Left ventricle myocardium superior (tissue), 1 donor: ENCODE data around the gene NLGN1. TPM values are rescaled to one million over a fixed set of nuclear protein-coding genes. Genes with fewer than 3 reads are reported as not detected.
"Not testable (repeated sequence)": the region's sequence is repeated elsewhere in the genome, so short reads cannot be mapped to it uniquely, and the experiment has no call there.

Experiments
- ATAC-seq: fragments of 200-7000 bp; cut with Tn5 transposase; one replicate; pipeline ENCODE4 v1.9.1; 2020; ENCODE audit warnings: mild to moderate bottlenecking, moderate library complexity
- DNase-seq: peaks from one replicate; pipeline ENCODE4 v3.0.0-alpha.2; 2020
- intact Hi-C: fragments of 100-400 bp; cut with micrococcal nuclease; formaldehyde crosslinking; loops from one replicate; pipeline ENCODE4 v1.11.0; 2022
- long read RNA-seq: library from polyadenylated mRNA; unstranded; transcript quantifications from one replicate; pipeline ENCODE4 v2.0.0, GENCODE V29; 2021
- total RNA-seq: library from RNA; stranded (reverse); fragmentation: NEBNext Ultra II Directional; extraction: Animal tissue kit (Norgen Biotek cat#: 25700); gene quantifications from one replicate; pipeline ENCODE4 v1.2.1, GENCODE V29; 2021
- donor health status: DM: no; HTN: yes; CAD: no; lungs with severe emphysema.

The NLGN1 gene
- total RNA-seq, result 10.5 TPM
- long read RNA-seq, partial matches to known transcripts, result 0 of 5 reads
- long read RNA-seq, other reads (novel, unspliced or antisense), result 5 of 5 reads

DNA sequence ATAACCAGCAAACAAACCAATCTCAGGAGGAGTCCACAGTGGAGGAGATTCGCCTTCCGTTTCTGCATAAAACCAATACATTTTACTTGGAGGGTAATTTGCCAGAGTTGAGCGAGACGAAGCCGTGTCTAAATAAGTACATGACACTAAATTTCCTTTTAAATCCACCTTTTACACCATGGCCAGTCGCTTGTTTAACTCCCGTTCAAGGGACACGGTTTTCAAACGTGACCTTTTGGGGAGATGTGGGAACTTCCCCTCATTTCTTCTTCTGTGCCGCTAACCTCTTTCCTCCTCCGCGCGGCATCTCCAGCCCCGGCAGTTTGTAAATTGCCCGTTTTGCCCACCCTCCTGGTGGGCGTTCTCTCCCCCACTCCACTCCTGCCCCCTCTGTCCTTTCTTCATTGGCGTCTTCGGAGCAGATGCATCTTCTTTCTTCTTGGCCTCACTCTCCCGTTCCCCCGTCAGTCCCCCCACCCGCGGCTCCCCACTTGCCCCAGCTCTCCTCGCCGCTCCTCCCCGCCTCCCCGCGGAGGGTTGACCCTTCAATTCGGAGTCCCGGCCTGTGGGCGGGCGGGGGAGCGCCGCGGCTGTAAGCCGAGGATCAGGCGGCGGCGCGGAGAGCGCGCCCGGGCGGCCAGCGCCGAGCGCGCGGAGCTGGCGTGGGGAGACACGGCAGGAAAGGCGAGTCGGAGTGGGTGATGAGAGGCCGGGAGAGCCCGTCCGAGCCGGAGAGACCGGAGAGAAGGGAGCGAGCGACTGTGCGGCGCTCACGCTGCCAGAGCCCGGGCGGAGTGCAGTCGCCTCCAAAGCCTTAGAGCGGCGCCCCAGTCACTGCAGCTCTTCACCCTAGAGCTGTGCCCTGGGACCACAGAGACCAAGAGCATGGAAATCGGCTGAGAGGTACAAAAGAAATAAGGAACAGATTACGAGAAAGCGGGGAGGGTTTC lies at the start of gene NLGN1:
NLGN1 (plus strand) TSS at position 584 of the 950 bp plus-strand sequence.
- ATAC-seq (peak; percentile 74), DNase-seq (peak; percentile 85)
- intact Hi-C loops, result loop anchor here (10.0 kb wide), 1 partner anchor 583 kb away; no protein-coding TSS in a partner anchor

DNA sequence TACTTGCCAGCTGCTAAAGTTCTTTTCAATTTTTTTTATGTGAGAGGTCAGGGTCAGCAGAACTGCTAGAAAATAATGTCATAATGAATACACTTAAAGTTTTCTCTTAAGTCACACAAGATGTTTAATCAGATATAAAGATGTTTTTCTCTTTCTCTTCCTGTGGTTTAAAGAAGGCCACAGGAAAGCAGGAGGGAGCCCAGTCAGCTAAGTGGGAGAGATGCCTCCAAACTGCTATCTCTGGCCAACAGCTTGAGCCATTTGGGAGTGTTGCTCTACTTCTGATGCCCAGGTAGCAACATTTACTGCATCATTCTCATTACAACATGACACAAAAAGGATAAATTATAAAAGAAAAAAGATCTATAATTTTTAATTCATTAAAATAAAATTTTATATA lies 45.7 kb upstream of the NLGN1 start:
- DNase-seq, result no peak
- intact Hi-C loops, result no loop called here
- no peak for ATAC-seq

DNA sequence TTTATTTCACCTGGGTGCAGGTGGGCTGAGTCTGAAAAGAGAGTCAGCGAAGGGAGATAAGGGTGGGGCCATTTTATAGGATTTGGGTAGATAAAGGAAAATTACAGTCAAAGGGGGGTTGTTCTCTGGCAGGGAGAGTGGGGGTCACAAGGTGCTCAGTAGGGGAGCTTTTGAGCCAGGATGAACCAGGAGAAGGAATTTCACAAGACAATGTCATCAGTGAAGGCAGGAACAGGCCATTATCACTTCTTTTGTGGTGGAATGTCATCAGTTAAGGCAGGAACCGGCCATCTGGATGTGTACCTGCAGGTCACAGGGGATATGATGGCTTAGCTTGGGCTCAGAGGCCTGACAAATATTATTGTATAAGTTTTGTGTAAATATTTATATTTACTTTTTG lies 44.4 kb upstream of the NLGN1 start:
- DNase-seq, intact Hi-C loops, ATAC-seq: not testable (repeated sequence)

DNA sequence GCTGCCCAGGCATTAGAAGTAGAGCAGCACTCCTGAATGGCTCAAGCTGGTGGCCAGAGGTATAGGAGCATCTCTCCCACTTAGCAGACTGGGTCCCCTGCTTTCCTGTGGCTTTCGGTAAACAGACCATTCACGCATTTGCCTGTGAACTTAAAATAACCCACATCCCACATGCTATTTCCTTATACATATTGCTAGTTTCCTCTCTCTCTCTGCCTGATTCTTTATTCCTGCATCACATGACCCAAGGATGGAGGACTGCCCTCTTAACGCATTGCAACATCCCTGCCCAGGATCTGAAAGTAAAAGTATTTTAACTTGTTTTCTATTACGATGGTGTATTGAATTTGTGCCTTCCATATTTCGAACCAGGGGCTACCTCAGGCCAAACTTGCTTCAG lies 43.4 kb upstream of the NLGN1 start:
- DNase-seq, result no peak
- intact Hi-C loops, result no loop called here
- no peak for ATAC-seq

DNA sequence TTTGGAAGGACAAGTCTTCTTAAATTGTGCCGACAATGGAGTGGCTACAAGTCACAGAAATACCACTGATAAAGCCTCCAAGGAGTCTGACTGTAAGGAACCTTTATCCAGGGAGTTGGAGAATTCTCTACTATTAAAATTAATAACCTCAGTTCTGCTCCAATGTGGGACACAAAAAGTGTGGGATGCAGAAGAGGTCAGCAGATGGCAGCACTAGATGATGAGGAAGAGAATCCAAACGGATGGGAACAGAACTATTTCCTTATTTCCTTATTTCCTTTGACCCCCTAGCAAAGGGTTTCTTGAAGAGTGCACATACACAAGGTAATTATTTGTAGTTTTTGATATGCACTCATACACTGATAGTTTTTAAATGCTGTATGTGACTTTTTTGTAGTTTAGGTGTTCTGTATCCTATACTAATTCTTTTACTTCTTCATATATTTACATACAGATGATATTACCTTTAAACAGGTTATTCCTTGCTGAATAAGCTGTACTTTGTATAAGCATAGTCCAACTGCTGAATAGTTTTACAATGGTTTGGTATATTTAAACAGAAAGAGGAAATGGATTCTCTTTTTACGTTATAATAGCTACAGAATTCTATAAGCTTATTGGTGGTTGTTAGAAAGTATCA lies 25.6 kb upstream of the NLGN1 start:
- DNase-seq (no peak), ATAC-seq (peak; percentile 42)
- intact Hi-C loops, result loop anchor here (10.0 kb wide), 1 partner anchor 183 kb away; no protein-coding TSS in a partner anchor

DNA sequence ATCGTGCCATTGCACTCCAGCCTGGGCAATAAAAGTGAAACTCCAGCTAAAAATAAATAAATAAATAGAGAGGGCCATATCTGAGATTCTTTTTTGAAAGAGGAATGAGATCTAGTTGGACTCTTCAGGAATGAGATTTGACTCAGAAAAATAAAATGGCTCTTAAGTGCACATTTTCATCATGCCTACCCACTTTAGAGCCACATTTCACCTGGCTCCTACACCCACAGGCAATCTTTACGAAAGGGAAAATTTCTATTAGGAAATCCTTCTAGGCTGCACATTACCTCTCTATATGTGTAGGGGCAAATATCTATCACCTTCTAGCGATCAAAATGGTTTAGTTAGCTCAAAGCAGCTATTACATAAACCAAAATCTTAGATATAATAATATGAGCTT lies 16.9 kb upstream of the NLGN1 start:
- intact Hi-C loops, result no loop called here
- DNase-seq (no peak), ATAC-seq (no peak)

DNA sequence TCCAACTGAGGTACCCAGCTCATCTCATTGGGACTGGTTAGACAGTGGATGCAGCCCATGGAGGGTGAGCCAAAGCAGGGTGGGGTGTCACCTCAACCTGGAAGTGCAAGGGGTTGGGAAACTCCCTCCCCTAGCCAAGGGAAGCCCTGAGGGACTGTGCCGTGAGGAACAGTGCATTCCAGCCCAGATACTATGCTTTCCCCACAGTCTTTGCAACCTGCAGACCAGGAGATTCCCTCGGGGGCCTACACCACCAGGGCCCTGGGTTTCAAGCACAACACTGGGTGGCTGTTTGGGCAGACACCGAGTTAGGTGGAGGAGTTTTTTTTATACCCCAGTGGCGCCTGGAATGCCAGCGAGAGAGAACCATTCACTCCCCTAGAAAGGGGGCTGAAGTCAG lies 15.6 kb upstream of the NLGN1 start:
- intact Hi-C loops, DNase-seq, ATAC-seq: not testable (repeated sequence)

DNA sequence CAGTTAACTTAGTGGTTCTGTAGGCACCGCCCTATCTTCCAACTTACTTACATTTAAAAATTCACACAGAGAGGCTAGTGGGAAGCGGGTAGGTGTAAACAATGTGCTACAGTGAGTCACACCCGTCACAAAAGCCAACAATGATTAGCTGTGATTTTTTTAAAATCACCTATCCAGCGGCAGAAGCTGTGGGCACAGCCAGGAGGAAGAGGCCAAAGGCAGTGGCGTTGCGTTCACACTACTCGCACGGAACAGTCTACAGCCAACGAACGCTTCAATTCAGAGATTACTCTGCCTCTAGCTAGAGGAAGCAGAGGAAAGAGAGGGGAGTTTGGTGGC lies 2.5 kb upstream of the NLGN1 start:
- intact Hi-C loops, result loop anchor here (10.0 kb wide), 1 partner anchor 580 kb away; no protein-coding TSS in a partner anchor
- DNase-seq (no peak), ATAC-seq (peak; percentile 47)

DNA sequence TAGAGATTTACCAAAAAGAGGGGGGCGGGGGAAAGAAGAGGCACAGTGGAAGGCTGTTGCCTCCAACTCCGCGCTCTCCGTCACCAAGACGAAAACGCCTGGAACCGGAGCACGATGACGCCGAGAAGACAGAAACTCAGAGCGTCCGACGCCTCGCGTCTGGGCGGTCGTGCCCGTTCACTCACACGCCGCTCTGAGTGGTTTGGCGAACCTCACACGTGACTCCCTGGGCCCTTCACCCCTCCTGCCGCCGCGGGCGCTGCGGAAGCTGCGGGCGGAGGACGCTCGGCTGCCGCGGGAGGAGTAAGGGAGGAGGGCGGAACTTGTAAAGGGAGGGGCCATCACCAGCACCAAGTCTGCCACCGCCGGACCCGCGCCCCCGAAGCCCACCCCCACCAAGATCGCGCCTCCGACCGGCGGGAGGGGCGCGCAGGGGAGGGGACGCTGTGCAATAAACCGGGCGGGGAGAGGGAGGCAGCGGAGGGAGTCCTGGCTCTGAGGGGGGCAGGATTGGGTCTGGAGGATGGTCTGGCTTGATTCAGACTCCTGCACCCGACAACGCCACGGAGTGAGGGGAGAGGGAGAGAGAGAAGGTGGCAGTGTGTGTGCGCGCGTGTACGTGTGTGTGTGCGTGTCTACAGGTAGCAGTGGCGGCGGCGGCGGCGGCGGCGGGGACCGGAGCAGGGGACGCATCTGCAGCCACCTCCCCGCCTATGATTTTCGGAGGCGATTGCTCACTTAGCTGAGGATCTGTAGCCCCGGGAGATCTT lies 1.9 kb upstream of the NLGN1 start:
- peak; percentile 92 for ATAC-seq
- intact Hi-C loops, result loop anchor here (10.0 kb wide), 1 partner anchor 581 kb away; no protein-coding TSS in a partner anchor

DNA sequence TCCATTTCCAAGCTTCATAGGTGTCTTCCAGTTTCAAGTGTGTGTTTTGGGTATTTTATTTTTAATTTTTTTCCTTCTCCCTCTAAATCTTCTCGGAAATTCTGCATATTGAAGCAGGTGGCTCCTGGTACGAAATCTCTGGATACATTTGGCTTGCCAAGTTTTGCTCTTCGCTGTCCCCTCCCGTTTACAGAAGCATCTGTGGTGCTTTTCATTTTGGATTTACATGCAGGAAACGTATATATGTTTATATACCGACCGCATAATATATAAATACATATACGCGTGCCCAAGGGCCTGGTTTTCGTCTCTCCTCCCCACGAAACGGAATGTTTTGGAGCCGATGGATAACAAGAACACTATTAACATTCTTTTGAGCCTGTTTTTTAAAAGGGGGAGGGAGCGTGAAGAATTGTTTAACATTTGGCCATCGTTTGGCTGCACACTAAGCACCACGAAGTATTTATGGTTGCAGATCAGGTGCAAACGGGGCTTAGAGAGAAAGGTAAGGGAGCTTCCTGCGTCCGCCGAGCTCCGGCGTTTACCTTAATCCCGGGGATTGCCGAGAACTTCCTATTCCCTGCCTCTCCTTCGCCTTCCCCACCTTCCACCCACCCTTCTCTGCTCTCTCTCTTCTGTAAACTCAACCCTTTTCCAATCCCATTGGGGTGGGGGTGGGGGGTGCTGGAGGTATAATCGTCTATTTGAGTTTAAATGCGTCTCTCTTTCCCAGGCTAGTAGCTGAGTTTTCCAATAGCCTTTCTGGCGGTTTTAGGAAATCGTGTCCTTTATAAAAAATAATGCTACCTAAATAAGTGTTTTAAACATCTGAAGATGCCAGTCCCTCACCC lies 1.1 kb upstream of the NLGN1 start:
- ATAC-seq, result peak; percentile 1
- DNase-seq, result peak; percentile 26
- intact Hi-C loops, result loop anchor here (10.0 kb wide), 1 partner anchor 582 kb away; no protein-coding TSS in a partner anchor

More for the DNA sequence above, 1.9 kb upstream of the NLGN1 start:
- peak; percentile 93 for DNase-seq

DNA sequence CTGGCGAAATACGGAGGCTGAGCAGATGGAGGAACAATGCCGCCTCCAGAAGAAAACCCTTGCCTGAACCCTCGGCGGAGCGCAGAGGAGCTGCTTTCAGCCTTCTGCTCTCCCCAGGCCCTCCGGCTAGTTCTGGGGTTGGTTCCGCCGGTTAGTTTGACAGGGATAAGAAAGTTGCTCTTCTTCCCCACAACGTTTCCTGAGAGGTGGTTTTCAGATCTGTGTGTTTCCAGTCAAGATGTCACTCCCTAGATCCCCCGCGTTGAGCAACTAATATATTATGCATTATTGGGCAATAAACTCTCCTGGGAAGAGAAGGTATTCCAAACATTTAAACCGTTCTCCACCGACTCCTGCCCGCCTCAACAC lies 551 bp downstream of the NLGN1 start:
- ATAC-seq (peak; percentile 12), DNase-seq (no peak)
- intact Hi-C loops, result loop anchor here (10.0 kb wide), 1 partner anchor 583 kb away; no protein-coding TSS in a partner anchor

DNA sequence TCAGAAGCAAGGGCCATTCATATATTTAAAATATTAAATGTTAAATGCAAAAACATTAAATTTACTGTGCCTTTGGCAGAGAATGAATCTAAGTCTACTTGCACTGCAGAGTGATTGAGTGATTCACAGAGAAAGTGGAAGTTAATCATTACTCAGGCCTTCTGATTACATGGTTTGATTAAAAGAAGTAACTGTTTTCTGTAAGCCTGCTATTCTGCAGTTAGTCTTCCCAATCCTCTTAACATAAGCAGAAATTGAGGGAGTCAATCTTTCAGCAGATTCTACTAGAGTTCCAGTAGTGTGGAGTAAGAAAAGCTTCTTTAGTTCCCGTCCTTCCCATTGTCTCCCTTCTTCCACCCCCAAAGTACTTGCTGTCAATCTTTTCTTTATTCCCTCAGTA lies 1.5 kb downstream of the NLGN1 start:
- intact Hi-C loops, result loop anchor here (10.0 kb wide), 1 partner anchor 584 kb away; no protein-coding TSS in a partner anchor
- DNase-seq (no peak), ATAC-seq (no peak)

DNA sequence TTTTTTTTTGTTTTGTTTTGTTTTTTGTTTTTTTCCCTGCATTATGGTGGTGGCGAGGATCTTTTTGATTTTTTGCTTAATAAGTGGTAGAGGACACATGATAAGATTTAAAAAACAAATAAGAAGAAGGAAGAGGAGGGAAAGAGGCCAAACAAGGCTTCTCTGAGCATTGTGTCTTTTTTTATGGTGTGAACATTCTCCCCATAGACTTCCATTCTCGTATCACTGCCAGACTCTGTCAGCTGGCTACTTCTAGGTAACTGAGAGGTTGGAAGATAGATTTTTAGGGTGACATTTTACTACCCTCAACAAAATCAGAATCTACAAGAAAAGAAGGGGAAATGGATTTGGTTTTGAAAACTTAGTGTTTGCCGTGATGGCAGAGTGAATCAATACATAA lies 3.8 kb downstream of the NLGN1 start:
- ATAC-seq, result no peak
- intact Hi-C loops, result no loop called here
- no peak for DNase-seq

DNA sequence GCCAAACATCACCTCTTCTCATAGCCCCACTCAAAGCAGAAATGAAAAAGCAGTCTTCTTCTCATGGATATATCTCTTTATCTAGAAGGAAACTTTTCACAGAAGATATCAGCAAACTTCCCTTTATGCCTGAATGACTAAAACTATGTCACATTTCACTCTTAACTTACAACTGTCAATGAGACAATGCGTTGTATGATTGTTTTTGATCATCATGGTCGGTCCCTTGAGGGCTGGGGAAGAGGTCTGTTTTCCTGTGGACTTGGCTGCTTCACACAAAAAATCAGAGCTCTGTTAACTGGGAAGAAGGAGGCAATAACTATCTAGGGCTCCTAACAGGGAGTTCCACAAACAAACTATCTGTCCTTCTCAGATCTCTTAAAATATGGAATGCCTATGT lies 5.1 kb downstream of the NLGN1 start:
- intact Hi-C loops, result no loop called here
- ATAC-seq, result no peak

DNA sequence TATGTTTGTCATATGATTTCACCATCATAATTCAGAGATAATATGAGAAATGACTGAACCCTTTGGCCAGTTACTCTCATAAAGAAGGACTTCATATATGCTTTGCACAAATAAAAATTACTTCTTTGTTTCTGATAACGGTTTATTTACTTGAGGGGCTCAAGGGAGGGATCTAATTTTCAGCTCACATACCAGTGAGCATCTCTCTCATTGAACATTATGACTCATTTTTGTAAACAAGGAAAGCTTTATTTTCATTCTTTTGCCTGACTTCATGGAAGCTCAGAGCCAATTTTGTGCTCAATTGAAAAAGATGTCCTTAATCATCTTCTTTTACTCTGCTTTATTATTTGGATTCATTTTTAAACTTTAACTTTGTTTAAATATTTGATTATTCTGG lies 5.8 kb downstream of the NLGN1 start:
- DNase-seq, result no peak
- intact Hi-C loops, result no loop called here

More for the DNA sequence above, 5.1 kb downstream of the NLGN1 start:
- DNase-seq, result no peak

DNA sequence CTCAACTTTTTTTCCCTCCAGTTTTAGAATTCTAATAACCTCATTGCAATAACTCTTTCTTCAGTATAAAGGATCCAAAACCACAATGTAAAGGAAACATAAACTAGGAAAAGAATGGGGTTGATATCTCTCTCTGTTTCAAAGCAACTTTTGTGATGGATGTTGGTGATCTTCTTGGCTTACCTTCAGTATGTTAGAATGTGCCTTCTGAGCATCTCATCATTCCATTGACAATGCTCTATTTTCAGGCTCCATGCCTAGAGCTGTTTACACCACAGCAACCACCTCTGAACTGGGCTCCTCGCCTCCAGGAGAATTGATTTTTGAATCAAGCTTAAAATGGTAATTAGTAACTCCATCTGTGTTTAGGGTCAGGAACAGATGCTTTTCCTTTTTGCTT lies 6.6 kb downstream of the NLGN1 start:
- intact Hi-C loops, result no loop called here
- DNase-seq (no peak), ATAC-seq (no peak)

More for the DNA sequence above, 5.8 kb downstream of the NLGN1 start:
- ATAC-seq, result no peak

DNA sequence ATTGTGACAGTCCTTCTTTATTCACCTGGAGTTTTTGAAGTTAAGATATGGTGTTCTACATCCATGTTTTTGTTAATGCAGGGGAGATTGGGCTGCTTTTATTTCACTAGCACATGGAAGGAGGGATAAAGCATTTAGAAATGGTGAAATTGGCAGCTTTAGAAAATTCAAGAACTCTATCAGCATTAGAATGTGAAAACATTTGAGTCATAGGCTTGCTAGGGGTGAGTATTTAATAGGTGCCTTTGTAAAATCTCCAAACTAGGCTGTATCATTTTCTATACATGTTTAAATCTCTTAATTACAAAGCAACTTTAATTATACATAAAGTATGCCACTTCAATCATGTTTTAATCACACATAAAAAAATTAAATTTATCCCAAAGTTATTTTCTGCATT lies 12.9 kb downstream of the NLGN1 start:
- intact Hi-C loops, result loop anchor here (5.0 kb wide), 1 partner anchor 142 kb away; no protein-coding TSS in a partner anchor

DNA sequence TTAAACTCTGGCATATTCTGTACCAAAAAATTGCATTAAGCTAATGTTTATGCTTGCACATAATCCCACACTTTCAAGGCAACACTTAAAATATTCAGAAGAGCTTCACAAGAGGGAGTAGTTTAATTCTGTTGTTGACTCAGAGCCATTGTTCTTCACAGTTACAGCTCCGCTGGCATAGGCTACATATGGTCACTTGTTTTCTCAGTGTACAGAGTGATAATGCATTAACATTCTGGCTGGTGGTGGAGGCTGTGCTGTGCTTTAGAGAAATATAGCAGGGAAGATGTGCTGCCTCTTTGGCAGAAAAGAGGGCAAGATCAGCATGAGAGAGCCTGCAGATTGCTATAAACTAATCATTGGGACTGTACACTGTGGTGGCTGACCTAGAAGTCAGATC lies 13.3 kb downstream of the NLGN1 start:
- intact Hi-C loops, result loop anchor here (5.0 kb wide), 1 partner anchor 141 kb away; no protein-coding TSS in a partner anchor
- ATAC-seq, result peak; percentile 92

More for the DNA sequence above, 12.9 kb downstream of the NLGN1 start:
- no peak for ATAC-seq
- DNase-seq, result no peak

More for the DNA sequence above, 13.3 kb downstream of the NLGN1 start:
- DNase-seq, result no peak
